Endothelial cell of umbilical vein (primary cell): ENCODE data around the gene IGFBP2. TPM values are rescaled to one million over a fixed set of nuclear protein-coding genes. Genes with fewer than 3 reads are reported as not detected.
A peak's percentile ranks its signal among the peaks of the same experiment; 100 is the strongest.

Experiments
- BruUV-seq: library from RNA; stranded (reverse); fragments of 400-500 nt; replicated peaks from 2 replicates; lab custom pipeline; 2021; lab: Mats Ljungman, UMichigan
- CTCF ChIA-PET: fragments of 300-600, 350-600 bp; sonication (Branson Sonifier 250); formaldehyde crosslinking; loops from one replicate; lab custom pipeline; 2021; ENCODE audit warnings: antibody characterized with exemption, inconsistent platforms; lab: Charles Lee
- POLR2A ChIA-PET: fragments of 300-600, 350-600 bp; sonication (Branson Sonifier 250); formaldehyde crosslinking; loops from one replicate; lab custom pipeline; 2021; ENCODE audit warnings: antibody characterized with exemption, inconsistent platforms; lab: Charles Lee
- DNase-seq: peaks from one replicate; pipeline ENCODE4 v3.0.0-alpha.2; 2011; ENCODE audit warnings: low read depth, low spot score
- FAIRE-seq: peaks from 2 replicates; lab custom pipeline; 2011; peaks lifted over from hg19 to GRCh38; lab: Jason Lieb, UNC
- H2AFZ ChIP-seq: 2 replicates; pipeline ENCODE4 v1.6.0; 2012; ENCODE audit warnings: low read depth, low read length, control low read depth, inconsistent platforms
- H3K27ac ChIP-seq: 2 replicates; pipeline ENCODE4 v1.5.1; 2011; ENCODE audit warnings: low read depth, mild to moderate bottlenecking, control low read depth, low read length, moderate library complexity; ENCODE audit not compliant: insufficient read depth
- H3K27me3 ChIP-seq, 2 experiments: 2 replicates each; pipeline versions ENCODE4 v1.6.0 to v1.6.1; 2011; ENCODE audit warnings: low read length in 2 of 2, mixed read lengths in 1 of 2; ENCODE audit not compliant: control insufficient read depth in 2 of 2, insufficient read depth in 2 of 2
- H3K36me3 ChIP-seq, 2 experiments: 2 replicates in 1 of 2; 3 replicates in 1 of 2; pipeline ENCODE4 v1.5.1; 2011; ENCODE audit warnings: low read length in 2 of 2, mild to moderate bottlenecking in 1 of 2, moderate library complexity in 1 of 2; ENCODE audit not compliant: control insufficient read depth in 2 of 2, insufficient read depth in 2 of 2; ENCODE audit errors: extremely low read depth in 1 of 2
- H3K4me1 ChIP-seq: 3 replicates; pipeline ENCODE4 v1.5.1; 2011; ENCODE audit warnings: mild to moderate bottlenecking, low read length; ENCODE audit not compliant: control insufficient read depth, insufficient read depth; ENCODE audit errors: extremely low read depth
- H3K4me2 ChIP-seq: 2 replicates; pipeline ENCODE4 v1.6.1; 2011; ENCODE audit warnings: low read length, control low read depth, mixed read lengths; ENCODE audit not compliant: insufficient read depth
- H3K4me3 ChIP-seq, 3 experiments: fragments of 200-600 bp in 1 of 3; sonication (generic), shearing (Covaris generic) in 1 of 3; replicated peaks in 1 of 3; 2 replicates each; pipeline ENCODE4 v1.5.1; 2011 to 2016; ENCODE audit warnings: control low read depth in 3 of 3, low read length in 3 of 3, mild to moderate bottlenecking in 2 of 3, inconsistent platforms in 1 of 3, low read depth in 1 of 3, moderate library complexity in 1 of 3; ENCODE audit not compliant: insufficient read depth in 1 of 3
- H3K79me2 ChIP-seq: 2 replicates; pipeline ENCODE4 v1.6.0; 2012; ENCODE audit warnings: low read length, inconsistent platforms; ENCODE audit not compliant: control insufficient read depth, insufficient read depth
- H3K9ac ChIP-seq: replicated peaks from 2 replicates; pipeline ENCODE3; 2011; ENCODE audit warnings: low read length, control low read depth; ENCODE audit not compliant: insufficient read depth; ENCODE audit errors: extremely low read depth
- H3K9me1 ChIP-seq: replicated peaks from 3 replicates; pipeline ENCODE4 v1.6.0; 2011; ENCODE audit warnings: mild to moderate bottlenecking, low read length; ENCODE audit not compliant: control insufficient read depth, insufficient read depth; ENCODE audit errors: extremely low read depth
- H3K9me3 ChIP-seq: replicated peaks from 2 replicates; pipeline ENCODE4 v1.5.1; 2012; ENCODE audit warnings: low read length, inconsistent platforms; ENCODE audit not compliant: control insufficient read depth, insufficient read depth
- H4K20me1 ChIP-seq: replicated peaks from 2 replicates; pipeline ENCODE3; 2011; ENCODE audit warnings: mild to moderate bottlenecking, low read length; ENCODE audit not compliant: control insufficient read depth, insufficient read depth; ENCODE audit errors: extremely low read depth
- GATA2 ChIP-seq: IDR thresholded peaks from 2 replicates; pipeline ENCODE4 v1.7.0; 2011; ENCODE audit warnings: low read depth, mild to moderate bottlenecking, moderate library complexity, mixed read lengths, low read length; ENCODE audit not compliant: insufficient read length, insufficient read depth
- JUN ChIP-seq: IDR thresholded peaks from 2 replicates; pipeline ENCODE4 v1.6.1; 2011; ENCODE audit warnings: borderline replicate concordance, low read depth; ENCODE audit not compliant: insufficient read length, insufficient read depth
- dilution Hi-C: fragments of 300-500 bp; cut with MboI; formaldehyde crosslinking; loops from one replicate; pipeline ENCODE4 v1.15.0; 2019; ENCODE audit warnings: low sequenced_read_pairs; ENCODE audit not compliant: extremely low pct_ligation_motif_present
- intact Hi-C: fragments of 100-400 bp; cut with micrococcal nuclease; formaldehyde crosslinking; loops from one replicate; pipeline ENCODE4 v1.10.0; 2022
- polyA plus RNA-seq, 4 experiments: library from polyadenylated mRNA; depleted of rRNA in 3 of 4; stranded (reverse) in 3 of 4; unstranded in 1 of 4; fragments of >200 nt; gene quantifications; 2 replicates each; pipeline versions ENCODE4 v1.2.1 to v1.2.3, GENCODE V29; 2011 to 2012; ENCODE audit warnings: missing spikeins in 1 of 4
- total RNA-seq: library from RNA; stranded (reverse); gene quantifications from 2 replicates; pipeline ENCODE4 v1.2.3, GENCODE V29; 2021
- TF ChIP-seq, protein P1 (sequence below), 2 donors: IDR thresholded peaks; 1 replicate in 1 of 2; 2 replicates in 1 of 2; pipeline ENCODE4 v1.5.1; 2011; ENCODE audit warnings: low read length in 2 of 2, mild to moderate bottlenecking in 2 of 2, moderate library complexity in 2 of 2, control low read depth in 1 of 2, inconsistent platforms in 1 of 2, low read depth in 1 of 2; ENCODE audit not compliant: insufficient read depth in 1 of 2; ENCODE audit errors: extremely low read depth in 1 of 2

IGFBP2 gene
- total and polyA plus RNA-seq, 2 donors (not counting 3 experiments of a cell fraction or from before 2014, with no cell fraction given): 212 to 261 TPM

GRCh38 chr2:216666461-216667233, 33.4 kb downstream of the IGFBP2 start:
- DNase-seq (peak; percentile 74), FAIRE-seq (peak; percentile 97)
- TF ChIP-seq GATA2 (no peak), JUN (no peak)
- TF ChIP-seq, protein P1, sequence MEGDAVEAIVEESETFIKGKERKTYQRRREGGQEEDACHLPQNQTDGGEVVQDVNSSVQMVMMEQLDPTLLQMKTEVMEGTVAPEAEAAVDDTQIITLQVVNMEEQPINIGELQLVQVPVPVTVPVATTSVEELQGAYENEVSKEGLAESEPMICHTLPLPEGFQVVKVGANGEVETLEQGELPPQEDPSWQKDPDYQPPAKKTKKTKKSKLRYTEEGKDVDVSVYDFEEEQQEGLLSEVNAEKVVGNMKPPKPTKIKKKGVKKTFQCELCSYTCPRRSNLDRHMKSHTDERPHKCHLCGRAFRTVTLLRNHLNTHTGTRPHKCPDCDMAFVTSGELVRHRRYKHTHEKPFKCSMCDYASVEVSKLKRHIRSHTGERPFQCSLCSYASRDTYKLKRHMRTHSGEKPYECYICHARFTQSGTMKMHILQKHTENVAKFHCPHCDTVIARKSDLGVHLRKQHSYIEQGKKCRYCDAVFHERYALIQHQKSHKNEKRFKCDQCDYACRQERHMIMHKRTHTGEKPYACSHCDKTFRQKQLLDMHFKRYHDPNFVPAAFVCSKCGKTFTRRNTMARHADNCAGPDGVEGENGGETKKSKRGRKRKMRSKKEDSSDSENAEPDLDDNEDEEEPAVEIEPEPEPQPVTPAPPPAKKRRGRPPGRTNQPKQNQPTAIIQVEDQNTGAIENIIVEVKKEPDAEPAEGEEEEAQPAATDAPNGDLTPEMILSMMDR (IDR thresholded peaks at IDR 0.05; ENCODE audit: extremely low read depth in 1 of 2, insufficient read depth in 1 of 2, low read depth in 1 of 2, low read length in 2 of 2): peak; percentile 97 to 98
- Histone ChIP-seq H2AFZ (no peak overlapping the region), H3K9me1 (no peaks in the 10 kb centered on the region), H3K9me3 (no peaks in the 10 kb centered on the region), H3K4me1 (peaks cover 8% of the 10 kb centered on the region), H3K9ac (no peak overlapping the region), H3K27ac (no peak overlapping the region), H3K27me3 (peaks cover 0 to 4% of the 10 kb centered on the region in 2 experiments), H3K79me2 (no peaks in the 10 kb centered on the region), H3K4me2 (no peak overlapping the region), H3K36me3 (peaks cover 0 to 2% of the 10 kb centered on the region in 2 experiments), H4K20me1 (no peaks in the 10 kb centered on the region), H3K4me3 (no peak overlapping the region)
- no TSS peak for BruUV-seq
- ChIA-PET CTCF (interaction anchor here (0.8 to 12.6 kb wide), 23 partner anchors 10 to 1047 kb away, joined by 3 to 583 read pairs (median 5); partner anchors contain the start of genes IGFBP2 and XRCC5), POLR2A (no interaction called here)
- intact Hi-C loops: loop anchor here (1.0 to 5.0 kb wide), 8 partner anchors 33 to 632 kb away; partner anchors contain the start of gene IGFBP2
- dilution Hi-C loops: no loop called here
